H1 (cell line): ENCODE measurements around the gene IQCH. TPM values are rescaled to one million over a fixed set of nuclear protein-coding genes. Genes with fewer than 3 reads are reported as not detected.

Experiments used
- CTCF ChIA-PET: fragments of 300-600 bp; sonication (Branson Sonifier 250); formaldehyde crosslinking; loops from one replicate; lab custom pipeline; 2021; ENCODE audit not compliant: partially characterized antibody; lab: Charles Lee
- POLR2A ChIA-PET: fragments of 300-600 bp; sonication (Branson Sonifier 250); formaldehyde crosslinking; loops from one replicate; lab custom pipeline; 2021; ENCODE audit warnings: inconsistent platforms; ENCODE audit not compliant: partially characterized antibody; lab: Charles Lee
- DNase-seq, 2 experiments: peaks; one replicate each; pipeline versions ENCODE4 v3.0.0 to v3.0.0-alpha.2; 2010 to 2022; ENCODE audit warnings: low spot score in 2 of 2, low read depth in 1 of 2, mixed read lengths in 1 of 2
- FAIRE-seq: peaks from 2 replicates; lab custom pipeline; 2011; peaks lifted over from hg19 to GRCh38; lab: Jason Lieb, UNC
- H2AFZ ChIP-seq: 2 replicates; pipeline ENCODE4 v1.8.1; 2012; ENCODE audit warnings: low read length, inconsistent platforms
- H2AK5ac ChIP-seq: 2 replicates; pipeline ENCODE4 v1.6.1; 2013; ENCODE audit warnings: low read depth, low read length
- H2BK120ac ChIP-seq: replicated peaks from 2 replicates; pipeline ENCODE3; 2013; ENCODE audit warnings: low read depth, low read length, inconsistent platforms
- H2BK12ac ChIP-seq: 2 replicates; pipeline ENCODE4 v1.6.1; 2013; ENCODE audit warnings: low read depth, low read length
- H2BK15ac ChIP-seq: 2 replicates; pipeline ENCODE4 v1.6.1; 2013; ENCODE audit warnings: low read length
- H2BK20ac ChIP-seq: 2 replicates; pipeline ENCODE4 v1.6.1; 2013; ENCODE audit warnings: low read length
- H2BK5ac ChIP-seq: 2 replicates; pipeline ENCODE4 v1.6.1; 2013; ENCODE audit warnings: low read depth, low read length
- H3K14ac ChIP-seq: 2 replicates; pipeline ENCODE4 v1.6.1; 2013; ENCODE audit warnings: inconsistent platforms; ENCODE audit not compliant: insufficient read length
- H3K18ac ChIP-seq: 2 replicates; pipeline ENCODE4 v1.6.1; 2013; ENCODE audit warnings: low read length; ENCODE audit errors: extremely low read depth
- H3K23ac ChIP-seq: 2 replicates; pipeline ENCODE4 v1.6.1; 2013; ENCODE audit warnings: inconsistent platforms; ENCODE audit not compliant: insufficient read length
- H3K23me2 ChIP-seq: 2 replicates; pipeline ENCODE4 v1.6.1; 2013; ENCODE audit warnings: low read depth, low read length
- H3K27ac ChIP-seq: 2 replicates; pipeline ENCODE4 v1.6.1; 2011; ENCODE audit warnings: low read depth, low read length, inconsistent platforms
- H3K27me3 ChIP-seq, 4 experiments: replicated peaks in 1 of 4; 1 replicate in 1 of 4; 2 replicates in 3 of 4; pipeline versions ENCODE4 v1.6.1 to v1.8.1; 2011 to 2013; ENCODE audit warnings: low read length in 3 of 4, mild to moderate bottlenecking in 3 of 4, inconsistent platforms in 2 of 4, mixed read lengths in 2 of 4, moderate library complexity in 1 of 4; ENCODE audit not compliant: control insufficient read depth in 3 of 4, insufficient read depth in 3 of 4; ENCODE audit errors: extremely low read depth in 1 of 4
- H3K36me3 ChIP-seq, 4 experiments: 2 replicates each; pipeline versions ENCODE4 v1.6.1 to v1.8.1; 2011 to 2013; ENCODE audit warnings: mild to moderate bottlenecking in 4 of 4, low read length in 3 of 4, moderate library complexity in 2 of 4, control low read depth in 1 of 4, inconsistent platforms in 1 of 4; ENCODE audit not compliant: insufficient read depth in 4 of 4, control insufficient read depth in 2 of 4
- H3K4ac ChIP-seq: replicated peaks from 2 replicates; pipeline ENCODE3; 2013; ENCODE audit warnings: low read length, low read depth, mixed read lengths, inconsistent platforms; ENCODE audit not compliant: insufficient read length
- H3K4me1 ChIP-seq, 4 experiments: replicated peaks in 1 of 4; 1 replicate in 1 of 4; 2 replicates in 3 of 4; pipeline versions ENCODE4 v1.6.1 to v1.8.1; 2011 to 2013; ENCODE audit warnings: low read length in 3 of 4, inconsistent platforms in 2 of 4, mixed read lengths in 1 of 4; ENCODE audit not compliant: insufficient read depth in 4 of 4, control insufficient read depth in 3 of 4
- H3K4me2 ChIP-seq, 2 experiments: 2 replicates each; pipeline versions ENCODE4 v1.6.1 to v1.8.1; 2011 to 2013; ENCODE audit warnings: low read depth in 2 of 2, low read length in 2 of 2, control low read depth in 1 of 2, inconsistent platforms in 1 of 2, mild to moderate bottlenecking in 1 of 2; ENCODE audit not compliant: insufficient read depth in 1 of 2
- H3K4me3 ChIP-seq, 4 experiments: fragments of 200-600, 300-600 bp in 1 of 4; sonication (generic), shearing (Covaris generic), sonication (Bioruptor Twin) in 1 of 4; 2 replicates each; pipeline versions ENCODE4 v1.5.1 to v1.8.1; 2011 to 2016; ENCODE audit warnings: low read length in 4 of 4, low read depth in 3 of 4, control low read depth in 2 of 4, inconsistent platforms in 2 of 4, mild to moderate bottlenecking in 2 of 4, mixed read lengths in 1 of 4, moderate library complexity in 1 of 4; ENCODE audit not compliant: insufficient read depth in 2 of 4; ENCODE audit errors: extremely low read depth in 1 of 4
- H3K56ac ChIP-seq: replicated peaks from 2 replicates; pipeline ENCODE3; 2013; ENCODE audit warnings: low read depth, mild to moderate bottlenecking, mixed read lengths, low read length, inconsistent platforms; ENCODE audit not compliant: insufficient read length
- H3K79me1 ChIP-seq: 2 replicates; pipeline ENCODE4 v1.6.1; 2013; ENCODE audit warnings: low read depth, low read length, control low read depth
- H3K79me2 ChIP-seq, 2 experiments: 2 replicates each; pipeline versions ENCODE4 v1.6.1 to v1.8.1; 2012 to 2013; ENCODE audit warnings: low read length in 2 of 2, mild to moderate bottlenecking in 2 of 2, inconsistent platforms in 1 of 2; ENCODE audit not compliant: insufficient read depth in 2 of 2, control insufficient read depth in 1 of 2
- H3K9ac ChIP-seq, 4 experiments: replicated peaks in 1 of 4; 1 replicate in 1 of 4; 2 replicates in 3 of 4; pipeline versions ENCODE4 v1.6.1 to v1.8.1; 2011 to 2013; ENCODE audit warnings: low read depth in 3 of 4, low read length in 3 of 4, control low read depth in 2 of 4, mild to moderate bottlenecking in 2 of 4, moderate library complexity in 2 of 4, inconsistent platforms in 1 of 4; ENCODE audit errors: extremely low read depth in 1 of 4
- H3K9me3 ChIP-seq, 2 experiments: 2 replicates each; pipeline versions ENCODE4 v1.6.1 to v1.8.1; 2012 to 2013; ENCODE audit warnings: mild to moderate bottlenecking in 2 of 2, moderate library complexity in 2 of 2, control low read depth in 1 of 2, inconsistent platforms in 1 of 2, low read depth in 1 of 2, low read length in 1 of 2, mixed read lengths in 1 of 2; ENCODE audit not compliant: insufficient read depth in 2 of 2
- H4K20me1 ChIP-seq, 2 experiments: replicated peaks in 1 of 2; 2 replicates each; pipeline versions ENCODE3 to v1.8.1; 2011 to 2013; ENCODE audit warnings: inconsistent platforms in 2 of 2, low read length in 2 of 2, mild to moderate bottlenecking in 1 of 2; ENCODE audit not compliant: insufficient read depth in 2 of 2, control insufficient read depth in 1 of 2
- H4K5ac ChIP-seq: 2 replicates; pipeline ENCODE4 v1.6.1; 2013; ENCODE audit warnings: low read length, low read depth, mixed read lengths, inconsistent platforms; ENCODE audit not compliant: insufficient read length
- H4K8ac ChIP-seq: 2 replicates; pipeline ENCODE4 v1.8.0; 2013; ENCODE audit warnings: mild to moderate bottlenecking, moderate library complexity, low read length, inconsistent platforms; ENCODE audit not compliant: insufficient read depth; ENCODE audit errors: extremely low read depth
- H4K91ac ChIP-seq: replicated peaks from 2 replicates; pipeline ENCODE3; 2013; ENCODE audit warnings: low read length, mixed read lengths, inconsistent platforms; ENCODE audit not compliant: insufficient read length
- CREB1 ChIP-seq: IDR thresholded peaks from 2 replicates; pipeline ENCODE4 v1.6.1; 2012; ENCODE audit warnings: inconsistent platforms
- E2F6 ChIP-seq: IDR thresholded peaks from 2 replicates; pipeline ENCODE4 v1.6.1; 2012; ENCODE audit warnings: inconsistent platforms
- EGR1 ChIP-seq: IDR thresholded peaks from 2 replicates; pipeline ENCODE4 v1.6.1; 2011; ENCODE audit warnings: low read depth, low read length, borderline replicate concordance
- EZH2 ChIP-seq: fragments of 200-600 bp; sonication (generic); IDR thresholded peaks from 2 replicates; pipeline ENCODE4 v1.7.1; 2012; ENCODE audit warnings: low read depth, mild to moderate bottlenecking, moderate library complexity, low read length, inconsistent platforms; ENCODE audit not compliant: severe bottlenecking
- GABPA ChIP-seq: IDR thresholded peaks from 2 replicates; pipeline ENCODE4 v1.6.1; 2011; ENCODE audit warnings: mild to moderate bottlenecking, low read length, moderate library complexity, borderline replicate concordance; ENCODE audit not compliant: insufficient read depth
- HDAC2 ChIP-seq, 2 experiments: fragments of 300-600 bp in 1 of 2; sonication (generic) in 1 of 2; IDR thresholded peaks; 2 replicates each; pipeline ENCODE4 v1.6.1; 2011 to 2012; ENCODE audit warnings: low read depth in 2 of 2, low read length in 2 of 2, mild to moderate bottlenecking in 2 of 2, moderate library complexity in 2 of 2, borderline replicate concordance in 1 of 2, inconsistent platforms in 1 of 2
- KDM5A ChIP-seq: fragments of 200-600 bp; IDR thresholded peaks from 2 replicates; pipeline ENCODE4 v1.7.1; 2012; ENCODE audit warnings: mild to moderate bottlenecking, low read length, inconsistent platforms, mixed read lengths
- PHF8 ChIP-seq: fragments of 200-600 bp; sonication (generic); conservative IDR thresholded peaks from 2 replicates; pipeline ENCODE4 v1.7.1; 2012; ENCODE audit warnings: low read depth, mild to moderate bottlenecking, inconsistent platforms, low read length, moderate library complexity
- POLR2AphosphoS5 ChIP-seq: IDR thresholded peaks from 2 replicates; pipeline ENCODE4 v1.6.1; 2011; ENCODE audit warnings: low read depth, low read length
- SIX5 ChIP-seq: IDR thresholded peaks from 2 replicates; pipeline ENCODE4 v1.6.1; 2011; ENCODE audit warnings: mild to moderate bottlenecking, low read depth, low read length
- SP4 ChIP-seq: IDR thresholded peaks from 2 replicates; pipeline ENCODE4 v1.6.1; 2012; ENCODE audit warnings: low read length, inconsistent platforms
- TAF7 ChIP-seq: optimal IDR thresholded peaks from 2 replicates; pipeline ENCODE3; 2011; ENCODE audit warnings: low read depth, mild to moderate bottlenecking, inconsistent platforms, low read length, moderate library complexity, borderline replicate concordance
- TBP ChIP-seq: IDR thresholded peaks from 2 replicates; pipeline ENCODE4 v1.6.1; 2011; ENCODE audit warnings: low read depth, low read length, improper control_type of control experiment
- TEAD4 ChIP-seq: IDR thresholded peaks from 2 replicates; pipeline ENCODE4 v1.6.1; 2012; ENCODE audit warnings: low read depth, low read length, inconsistent platforms, mixed read lengths
- ZNF274 ChIP-seq: IDR thresholded peaks from 2 replicates; pipeline ENCODE4 v1.7.0; 2012; ENCODE audit warnings: low read length, borderline replicate concordance; ENCODE audit errors: extremely low read depth
- WGBS, 2 experiments: shearing (Covaris generic) in 1 of 2; methylation state at CpG; one replicate each; pipeline versions ENCODE4 v1.1.6 to v1.1.7; 2013 to 2015; ENCODE audit warnings: low lambda C conversion rate in 2 of 2, mixed read lengths in 2 of 2, inconsistent platforms in 1 of 2, low coverage in 1 of 2, missing lambda C conversion rate in 1 of 2; ENCODE audit not compliant: insufficient replicate concordance in 2 of 2, insufficient coverage in 1 of 2, insufficient read length in 1 of 2; ENCODE audit errors: extremely low coverage in 1 of 2, missing lambda C conversion rate in 1 of 2; 5-methylcytosine and 5-hydroxymethylcytosine counted together
- polyA plus RNA-seq, 7 experiments: library from polyadenylated mRNA; depleted of rRNA in 3 of 7; stranded (reverse) in 5 of 7; unstranded in 2 of 7; fragments of >200 nt in 5 of 7; fragments of 200-250 nt in 2 of 7; gene quantifications; 1 replicate in 5 of 7; 2 replicates in 1 of 7; 4 replicates in 1 of 7; pipeline versions ENCODE4 v1.2.1 to v1.2.3, GENCODE V29; 2011 to 2013; ENCODE audit warnings: missing spikeins in 2 of 7, mixed read lengths in 2 of 7
- total RNA-seq: library from RNA; stranded (reverse); fragmentation: NEBNext Ultra II Directional; extraction: Animal tissue kit (Norgen Biotek cat#: 25700); gene quantifications from 2 replicates; pipeline ENCODE4 v1.2.1, GENCODE V29; 2021

Gene IQCH
- total and polyA plus RNA-seq, 2 of the 8 experiments (the other 6 are each of a cell fraction or from before 2014, with no cell fraction given): 0.60 to 1.9 TPM

DNA sequence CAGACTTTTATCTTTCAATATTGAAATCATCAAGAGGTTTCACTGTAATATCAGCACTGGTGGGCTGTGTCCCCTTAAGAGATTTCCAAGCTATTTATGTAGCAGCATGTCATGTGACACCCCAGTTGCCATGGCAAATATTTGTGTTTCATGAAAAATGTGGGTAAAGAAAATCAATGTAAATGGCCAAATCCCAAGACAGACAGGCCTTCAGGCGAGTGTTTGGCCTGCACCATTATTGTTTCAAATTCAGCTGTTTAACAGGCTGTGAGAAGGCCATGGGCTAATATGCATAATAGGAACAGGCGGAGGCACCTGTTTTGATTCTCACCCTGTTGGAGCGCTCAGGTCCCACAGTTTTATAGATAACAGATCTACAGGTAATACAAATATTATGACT lies 104.2 kb downstream of the IQCH start:
- no peak for DNase-seq
- Histone ChIP-seq H3K79me2 (no peaks in the 10 kb centered on the region), H3K4me1 (peaks cover 0 to 3% (median 1%) of the 10 kb centered on the region in 4 experiments; a peak in 2 of 7 replicates), H3K23me2 (no peaks in the 10 kb centered on the region), H2BK20ac (no peak overlapping the region), H4K5ac (no peak overlapping the region), H3K27ac (no peak overlapping the region), H3K4me2 (no peak overlapping the region), H3K79me1 (no peaks in the 10 kb centered on the region), H4K20me1 (no peaks in the 10 kb centered on the region), H3K27me3 (no peaks in the 10 kb centered on the region), H3K18ac (no peak overlapping the region), H3K9me3 (no peaks in the 10 kb centered on the region), H2BK5ac (no peak overlapping the region), H3K14ac (no peak overlapping the region), H2AK5ac (no peak overlapping the region), H3K23ac (no peak overlapping the region), H4K8ac (no peak overlapping the region), H3K9ac (no peak overlapping the region), H3K4me3 (no peak overlapping the region), H4K91ac (no peak overlapping the region), H2BK12ac (no peak overlapping the region), H3K36me3 (no peaks in the 10 kb centered on the region), H3K4ac (no peak overlapping the region), H2AFZ (no peak overlapping the region), H2BK120ac (no peak overlapping the region), H3K56ac (no peak overlapping the region), H2BK15ac (no peak overlapping the region)
- ChIA-PET POLR2A (no interaction called here), CTCF (no interaction called here)
- no peak for TF ChIP-seq KDM5A
- no peak for TF ChIP-seq SP4
- no peak for TF ChIP-seq EGR1
- no peak for TF ChIP-seq E2F6
- no peak for TF ChIP-seq TEAD4
- TF ChIP-seq CREB1: no peak
- no peak for TF ChIP-seq TBP
- TF ChIP-seq TAF7: no peak
- no peak for TF ChIP-seq PHF8
- no peak for TF ChIP-seq HDAC2 (IDR thresholded peaks at IDR 0.05; ENCODE audit: borderline replicate concordance in 1 of 2, low read depth in 2 of 2, low read length in 2 of 2)
- no peak for TF ChIP-seq GABPA
- TF ChIP-seq POLR2AphosphoS5: no peak
- TF ChIP-seq ZNF274: no peak
- TF ChIP-seq EZH2: no peak
- no peak for TF ChIP-seq SIX5
- no peak for FAIRE-seq
- WGBS, 2 experiments: 83% methylated on average over 3 of the region's 3 CpGs; no CpG with 5 or more reads in 1 of the 2 experiments
